Hepatic stellate cell (primary cell): ENCODE measurements around the gene MADD.
"Not testable (repeated sequence)": the region's sequence is repeated elsewhere in the genome, so short reads cannot be mapped to it uniquely, and the experiment has no call there.

Experiments
- DNase-seq: peaks from one replicate; pipeline ENCODE4 v3.0.0; 2011; ENCODE audit warnings: low spot score

Gene MADD

DNA sequence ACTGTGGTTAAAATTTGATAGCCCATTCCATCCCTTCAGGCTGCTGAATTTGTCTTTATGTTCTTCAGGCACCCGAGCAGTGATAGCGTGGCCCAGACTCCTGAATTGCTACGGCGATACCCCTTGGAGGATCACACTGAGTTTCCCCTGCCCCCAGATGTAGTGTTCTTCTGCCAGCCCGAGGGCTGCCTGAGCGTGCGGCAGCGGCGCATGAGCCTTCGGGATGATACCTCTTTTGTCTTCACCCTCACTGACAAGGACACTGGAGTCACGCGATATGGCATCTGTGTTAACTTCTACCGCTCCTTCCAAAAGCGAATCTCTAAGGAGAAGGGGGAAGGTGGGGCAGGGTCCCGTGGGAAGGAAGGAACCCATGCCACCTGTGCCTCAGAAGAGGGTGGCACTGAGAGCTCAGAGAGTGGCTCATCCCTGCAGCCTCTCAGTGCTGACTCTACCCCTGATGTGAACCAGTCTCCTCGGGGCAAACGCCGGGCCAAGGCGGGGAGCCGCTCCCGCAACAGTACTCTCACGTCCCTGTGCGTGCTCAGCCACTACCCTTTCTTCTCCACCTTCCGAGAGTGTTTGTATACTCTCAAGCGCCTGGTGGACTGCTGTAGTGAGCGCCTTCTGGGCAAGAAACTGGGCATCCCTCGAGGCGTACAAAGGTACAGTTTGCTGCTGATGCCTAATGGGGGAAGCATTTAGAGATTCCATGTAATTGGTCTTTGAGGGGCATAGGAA is 4.7 kb downstream of the MADD start:
- no peak for DNase-seq

GRCh38 chr11:47276923-47277322 is 7.0 kb downstream of the MADD start:
- DNase-seq = no peak

DNA sequence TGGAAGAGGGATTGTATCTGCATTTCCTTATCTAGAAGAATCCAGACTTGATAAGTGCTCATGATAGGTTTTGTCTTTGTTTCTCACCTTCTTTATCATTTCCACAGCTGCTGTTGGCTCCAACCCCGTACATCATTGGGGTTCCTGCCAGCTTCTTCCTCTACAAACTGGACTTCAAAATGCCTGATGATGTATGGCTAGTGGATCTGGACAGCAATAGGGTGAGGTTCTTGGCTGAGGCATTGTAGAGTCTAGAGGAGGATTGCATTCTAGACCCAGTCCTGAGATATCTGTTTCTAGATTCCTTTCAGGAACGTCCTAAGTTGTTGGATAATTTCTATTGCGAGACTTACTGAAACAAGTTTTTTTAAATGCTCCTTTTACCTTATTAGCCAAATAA is 8.1 kb downstream of the MADD start:
- no peak for DNase-seq

- DNase-seq = no peak
Measured at GRCh38 chr11:47278769-47279168, 8.8 kb downstream of the MADD start.

DNA sequence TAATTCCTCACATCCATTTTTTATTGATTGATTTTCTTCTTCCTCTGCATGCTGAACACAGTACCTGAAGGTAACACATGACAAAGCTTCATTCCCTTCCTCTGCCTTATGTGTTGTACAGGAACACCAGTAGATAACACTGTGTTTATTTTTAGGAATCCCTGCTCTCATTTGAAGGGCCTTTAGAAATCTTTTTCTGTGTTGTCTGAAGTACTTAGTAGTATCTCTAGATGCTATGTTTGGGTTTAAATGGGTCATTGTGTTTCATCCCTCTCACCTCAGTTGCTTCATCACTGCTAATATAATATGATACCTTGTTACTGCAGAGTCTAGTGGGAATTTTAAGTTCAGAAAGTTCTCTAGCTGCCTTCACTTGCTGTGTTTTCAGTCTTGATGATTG is 10.2 kb downstream of the MADD start:
- no peak for DNase-seq

DNA sequence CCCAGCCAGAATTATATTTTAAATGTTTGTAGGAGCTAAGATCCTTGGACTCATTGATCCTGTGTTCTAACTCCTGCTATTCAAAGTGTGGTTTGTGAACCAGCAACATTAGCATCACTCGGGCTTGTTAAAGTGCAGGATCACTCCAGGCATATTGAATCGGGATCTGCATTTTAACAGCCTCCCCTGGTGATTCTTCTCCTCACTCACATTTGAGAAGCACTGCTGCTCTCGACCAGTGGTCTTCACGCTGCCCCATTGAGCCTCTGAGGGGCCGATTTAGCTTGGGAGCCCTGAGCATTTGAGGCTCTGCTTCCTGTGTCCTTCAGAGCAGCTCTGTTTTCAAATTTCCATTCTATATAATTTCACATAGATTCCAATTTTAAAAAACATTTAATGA is 10.9 kb downstream of the MADD start:
- no peak for DNase-seq

DNA sequence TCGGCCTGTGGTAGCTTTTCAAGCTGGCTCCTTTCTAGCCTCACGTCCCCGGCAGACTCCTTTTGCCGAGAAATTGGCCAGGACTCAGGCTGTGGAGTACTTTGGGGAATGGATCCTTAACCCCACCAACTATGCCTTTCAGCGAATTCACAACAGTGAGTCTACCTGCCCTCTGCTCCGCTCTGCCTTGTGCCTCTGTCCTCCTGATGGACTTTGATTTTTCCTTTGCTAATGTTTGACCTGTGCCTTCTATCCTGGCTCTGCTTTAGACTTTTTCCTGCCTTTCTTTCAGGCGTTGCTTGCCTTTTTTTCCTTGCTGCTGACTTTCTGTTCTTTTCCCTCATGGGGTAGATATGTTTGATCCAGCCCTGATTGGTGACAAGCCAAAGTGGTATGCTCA is 12.5 kb downstream of the MADD start:
- DNase-seq = no peak

DNA sequence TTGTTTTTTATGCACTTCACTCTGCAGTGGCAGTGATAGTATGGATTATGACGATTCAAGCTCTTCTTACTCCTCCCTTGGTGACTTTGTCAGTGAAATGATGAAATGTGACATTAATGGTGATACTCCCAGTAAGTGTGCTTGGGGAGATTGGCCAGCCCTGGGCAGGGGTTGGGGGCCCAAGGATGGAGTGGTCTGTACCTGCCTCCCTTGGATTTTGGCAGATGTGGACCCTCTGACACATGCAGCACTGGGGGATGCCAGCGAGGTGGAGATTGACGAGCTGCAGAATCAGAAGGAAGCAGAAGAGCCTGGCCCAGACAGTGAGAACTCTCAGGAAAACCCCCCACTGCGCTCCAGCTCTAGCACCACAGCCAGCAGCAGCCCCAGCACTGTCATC is 14.2 kb downstream of the MADD start:
- no peak for DNase-seq

GRCh38 chr11:47285969-47286770 is 16.2 kb downstream of the MADD start:
- DNase-seq = no peak

DNA sequence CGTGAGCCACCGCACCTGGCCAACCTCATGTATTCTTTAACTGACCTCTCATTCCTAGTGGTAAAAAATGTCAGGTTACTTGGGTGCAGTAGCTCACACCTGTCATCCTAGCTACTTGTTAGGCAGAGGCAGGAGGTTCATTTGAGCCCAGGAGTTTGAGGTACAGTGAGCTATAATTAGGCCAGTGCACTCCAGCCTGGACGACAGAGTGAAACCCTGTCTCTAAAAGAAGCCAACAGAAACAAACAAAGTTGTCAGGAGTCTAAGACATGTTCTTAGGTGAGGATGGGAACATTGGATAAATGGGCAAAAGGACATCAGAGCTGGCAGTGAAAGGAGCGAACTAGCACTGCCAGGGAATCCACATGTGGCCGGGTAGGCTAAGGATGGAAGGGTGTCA is 18.1 kb downstream of the MADD start:
- no peak for DNase-seq

- DNase-seq = no peak
Measured at GRCh38 chr11:47289856-47290255, 19.9 kb downstream of the MADD start.

GRCh38 chr11:47295385-47295784 is 25.5 kb downstream of the MADD start:
- DNase-seq = no peak

DNA sequence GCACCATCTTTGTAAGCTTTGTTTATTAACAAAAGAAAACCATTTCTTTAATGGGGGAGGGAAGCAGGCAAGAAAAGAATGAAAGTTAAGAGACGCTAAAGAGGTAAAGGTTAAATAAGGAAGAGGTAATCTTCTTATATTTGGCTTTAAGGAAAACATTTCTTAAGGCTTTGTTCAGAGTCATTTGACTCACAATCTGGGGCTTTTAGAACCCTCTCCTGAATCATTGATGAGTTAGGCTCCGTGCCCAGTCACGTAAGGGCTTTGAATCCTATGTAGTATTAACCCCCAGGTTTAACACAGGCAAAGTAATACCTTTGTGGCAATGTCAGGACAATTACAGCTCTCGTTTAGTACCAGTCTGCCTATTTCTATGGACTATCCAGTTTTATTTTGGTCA is 26.1 kb downstream of the MADD start:
- no peak for DNase-seq

DNA sequence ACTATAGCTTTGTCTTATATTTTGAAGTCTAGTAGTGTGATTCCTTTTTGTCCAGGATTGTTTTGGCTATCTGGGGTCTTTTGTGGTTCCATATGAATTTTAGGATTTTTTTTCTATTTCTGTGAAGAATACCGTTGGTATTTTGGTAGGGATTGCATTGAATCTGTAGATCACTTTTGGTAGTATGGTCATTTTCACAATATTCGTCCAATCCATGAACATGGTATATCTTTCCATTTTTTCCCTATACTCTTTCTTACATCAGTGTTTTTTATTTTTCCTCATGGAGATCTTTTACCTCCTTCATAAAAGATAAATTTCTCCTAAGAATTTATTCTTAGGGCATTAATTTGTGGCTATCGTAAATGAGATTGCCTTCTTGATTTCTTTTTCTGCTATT is 29.1 kb downstream of the MADD start:
- DNase-seq = no peak

GRCh38 chr11:47302853-47303252 is 32.9 kb downstream of the MADD start:
- DNase-seq = no peak

DNA sequence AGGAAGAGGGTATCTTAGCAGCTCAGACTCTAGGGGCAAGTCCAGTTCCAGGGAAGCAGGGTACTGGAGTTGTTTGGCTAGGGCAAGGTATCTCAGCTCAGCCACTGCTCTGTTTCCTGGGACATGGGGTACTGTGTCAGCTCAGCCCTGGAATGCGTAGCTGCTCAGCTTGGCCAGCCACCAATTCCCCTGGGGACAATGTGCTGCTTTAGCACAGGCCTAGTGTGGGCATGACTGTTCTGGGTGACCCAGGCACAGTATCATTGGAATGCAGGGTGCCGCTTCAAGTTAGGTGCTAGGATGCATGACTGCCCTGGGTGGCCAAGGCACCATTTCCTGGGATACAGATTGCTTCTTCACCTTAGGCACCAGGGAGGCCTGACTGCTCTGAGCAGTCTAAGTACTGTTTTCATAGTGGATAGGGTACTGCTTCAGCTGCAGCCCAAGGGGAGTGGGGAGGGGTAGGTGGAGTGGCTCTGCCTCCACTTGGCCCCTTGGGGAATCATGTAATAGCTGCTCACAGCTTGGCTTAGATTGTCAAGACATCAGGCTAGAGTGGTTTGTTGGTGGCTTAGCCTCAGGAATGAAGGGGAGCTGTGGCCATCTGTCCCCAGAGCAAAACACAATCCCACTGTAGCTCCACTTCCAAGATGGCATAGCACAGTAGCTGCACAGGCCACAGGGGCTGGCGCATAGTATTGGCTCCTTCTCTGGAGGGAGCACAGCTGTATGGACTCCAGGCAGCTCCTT is 36.0 kb downstream of the MADD start:
- peak; percentile 53 for DNase-seq

DNA sequence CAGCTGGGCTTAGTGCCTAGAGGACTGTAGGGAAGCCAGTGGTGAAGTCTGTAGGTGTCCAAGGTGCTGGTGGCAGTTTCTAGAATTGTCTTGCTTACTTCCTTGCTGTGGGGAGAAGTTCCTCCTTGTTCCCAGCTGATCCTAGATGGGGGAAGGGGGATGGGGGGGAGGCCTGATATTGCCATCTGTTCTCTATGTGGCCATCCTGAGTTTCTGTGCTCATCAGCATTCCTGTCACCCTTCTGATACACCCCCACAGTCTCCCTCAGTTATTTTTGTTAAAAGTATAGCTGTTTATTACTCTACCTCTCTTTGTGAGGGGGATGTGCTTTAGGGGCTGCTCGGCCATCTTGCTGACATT is 36.5 kb downstream of the MADD start:
- no peak for DNase-seq

DNA sequence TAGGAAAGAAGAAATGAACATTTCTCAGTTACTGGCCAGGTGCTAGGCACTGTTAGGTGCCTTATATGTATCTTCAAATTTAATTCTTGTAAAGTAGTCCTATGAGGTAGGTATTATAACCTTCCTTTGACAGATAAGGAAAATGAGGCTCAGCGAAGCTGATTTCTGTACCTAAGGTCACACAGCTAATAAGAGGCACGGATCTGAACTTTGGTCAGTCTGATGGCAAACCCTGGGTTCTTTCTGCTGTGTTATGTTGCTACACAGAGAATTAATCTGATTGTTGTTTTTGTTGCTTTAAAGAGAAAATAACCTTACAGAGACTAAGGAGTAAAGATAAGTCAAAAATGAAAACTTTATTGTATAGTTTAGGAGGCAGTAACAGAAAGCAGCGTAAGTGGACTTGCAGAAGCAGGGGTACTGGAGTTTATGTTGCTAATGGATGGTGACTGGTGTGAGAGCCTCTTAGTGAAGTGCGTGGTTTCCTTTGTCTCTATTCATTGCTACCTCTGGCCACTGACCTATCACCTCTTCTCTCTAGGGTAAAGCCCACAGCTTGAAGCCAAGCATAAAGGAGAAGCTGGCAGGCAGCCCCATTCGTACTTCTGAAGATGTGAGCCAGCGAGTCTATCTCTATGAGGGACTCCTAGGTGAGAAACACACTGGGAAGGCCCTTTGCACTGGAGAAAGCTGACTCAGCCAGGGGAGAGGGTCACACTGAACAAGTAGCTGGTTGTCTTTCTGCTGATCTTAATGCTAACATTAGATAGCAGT is 38.3 kb downstream of the MADD start:
- no peak for DNase-seq

DNA sequence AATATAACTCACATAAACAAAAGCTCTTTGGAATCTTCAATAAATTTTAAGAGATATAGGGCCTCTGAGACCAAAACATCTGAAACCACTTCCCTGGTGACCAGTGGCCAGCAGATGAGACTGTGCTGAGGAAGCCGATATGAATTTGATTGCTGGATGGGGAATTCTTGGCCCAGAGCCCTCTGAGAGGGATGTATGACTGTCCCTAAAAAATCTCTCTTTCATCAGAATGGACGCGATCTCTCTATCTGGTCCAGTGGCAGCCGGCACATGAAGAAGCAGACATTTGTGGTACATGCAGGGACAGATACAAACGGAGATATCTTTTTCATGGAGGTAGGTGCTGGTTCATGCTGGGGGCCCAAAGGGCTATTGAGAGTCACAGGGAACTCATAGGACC is 45.1 kb downstream of the MADD start:
- DNase-seq = peak; percentile 71

DNA sequence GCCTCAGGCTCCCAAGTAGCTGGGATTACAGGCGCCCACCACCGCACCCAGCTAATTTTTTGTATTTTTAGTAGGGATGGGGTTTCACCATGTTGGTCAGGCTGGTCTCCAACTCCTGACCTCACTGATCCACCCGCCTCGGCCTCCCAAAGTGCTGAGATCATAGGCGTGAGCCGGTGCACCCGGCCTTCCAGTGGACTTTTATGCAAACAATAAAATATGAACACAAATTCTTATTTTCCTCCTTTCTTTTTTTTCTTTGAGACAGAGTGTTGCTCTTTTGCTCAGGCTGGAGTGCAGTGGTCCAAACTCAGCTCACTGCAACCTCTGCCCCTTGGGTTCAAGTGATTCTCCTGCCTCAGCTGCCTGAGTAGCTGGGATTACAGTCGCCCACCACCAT is 46.6 kb downstream of the MADD start:
- not testable (repeated sequence) for DNase-seq

DNA sequence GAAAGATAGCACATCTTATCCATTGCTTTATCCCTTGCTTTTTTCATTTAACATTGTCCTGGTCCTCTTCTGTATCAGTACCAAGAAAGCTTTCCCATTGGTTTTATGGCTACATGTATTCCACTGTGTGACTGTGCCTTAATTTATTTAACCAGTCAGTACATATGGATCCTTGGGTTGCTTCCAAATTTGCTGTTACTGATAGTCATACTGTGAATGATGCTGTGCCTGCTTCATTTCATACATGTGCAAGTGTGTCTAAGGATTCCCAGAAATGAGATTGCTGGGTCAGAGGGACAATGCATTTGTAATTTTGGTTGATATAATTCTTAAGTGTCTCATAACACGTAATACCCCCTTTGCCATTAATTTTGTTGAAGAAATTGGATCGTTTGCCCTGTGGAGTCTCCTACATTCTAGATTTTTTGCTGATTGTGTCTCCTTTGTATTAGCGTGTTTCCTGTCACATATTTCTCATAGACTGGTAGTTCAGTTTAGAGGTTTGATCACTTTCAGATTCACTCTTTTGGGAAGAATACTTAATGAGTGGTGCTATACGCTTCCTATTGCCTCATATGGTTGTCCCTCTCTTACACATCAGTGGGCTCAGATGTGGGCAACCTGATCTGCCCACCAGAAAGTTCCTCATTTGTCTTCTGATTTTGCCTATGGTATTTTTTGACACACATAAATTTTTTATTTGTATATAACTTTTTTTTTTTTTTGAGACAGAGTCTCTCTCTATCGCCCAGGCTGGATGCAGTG is 47.3 kb downstream of the MADD start:
- DNase-seq = no peak

GRCh38 chr11:47318166-47318565 is 48.2 kb downstream of the MADD start:
- DNase-seq = no peak
